PC-9 (cell line): Measurements from ENCODE around the gene DGCR2. TPM values are rescaled to one million over a fixed set of nuclear protein-coding genes. Genes with fewer than 3 reads are reported as not detected.

Experiments
- BruUV-seq: library from RNA; stranded (reverse); fragments of 400-500 nt; replicated peaks from 2 replicates; lab custom pipeline; 2021; lab: Mats Ljungman, UMichigan
- CTCF ChIA-PET: fragments of 300-600 bp; sonication (Branson Sonifier 250); formaldehyde crosslinking; loops from one replicate; lab custom pipeline; 2022; ENCODE audit warnings: antibody characterized with exemption; lab: Charles Lee
- POLR2A ChIA-PET: fragments of 300-600 bp; sonication (Branson Sonifier 250); formaldehyde crosslinking; loops from one replicate; lab custom pipeline; 2022; ENCODE audit warnings: antibody characterized with exemption; ENCODE audit not compliant: unreplicated experiment; lab: Charles Lee
- DNase-seq, 2 experiments: peaks; one replicate each; pipeline versions ENCODE4 v3.0.0 to v3.0.0-alpha.2; 2015 to 2022; ENCODE audit warnings: mixed read lengths in 1 of 2
- H2AFZ ChIP-seq: fragments of 200-600 bp; sonication (generic); 2 replicates; pipeline ENCODE4 v1.8.1; 2017; ENCODE audit warnings: antibody characterized with exemption
- H3F3A ChIP-seq: fragments of 200-600 bp; sonication (generic); 2 replicates; pipeline ENCODE4 v1.8.1; 2017; ENCODE audit warnings: antibody characterized with exemption, mild to moderate bottlenecking, low read depth; ENCODE audit not compliant: insufficient read depth
- H3K27ac ChIP-seq: fragments of 200-600 bp; sonication (generic); 2 replicates; pipeline ENCODE4 v1.6.1; 2016; ENCODE audit warnings: mixed run types
- H3K27me3 ChIP-seq: fragments of 200-600 bp; sonication (generic); 2 replicates; pipeline ENCODE4 v1.6.1; 2016; ENCODE audit warnings: low read depth, mixed run types; ENCODE audit not compliant: insufficient read depth
- H3K36me3 ChIP-seq: fragments of 200-600 bp; sonication (generic); 2 replicates; pipeline ENCODE4 v1.6.1; 2016; ENCODE audit warnings: low read depth, mixed run types
- H3K4me1 ChIP-seq: fragments of 200-600 bp; sonication (generic); replicated peaks from 2 replicates; pipeline ENCODE4 v1.6.1; 2016; ENCODE audit warnings: mixed run types; ENCODE audit not compliant: insufficient read depth
- H3K4me2 ChIP-seq: fragments of 200-600 bp; sonication (generic); 2 replicates; pipeline ENCODE4 v1.6.1; 2017; ENCODE audit warnings: mixed run types
- H3K4me3 ChIP-seq: fragments of 200-600 bp; sonication (generic); 2 replicates; pipeline ENCODE4 v1.6.1; 2016; ENCODE audit warnings: mixed run types
- H3K79me2 ChIP-seq: fragments of 200-600 bp; sonication (generic); 2 replicates; pipeline ENCODE4 v1.6.1; 2017; ENCODE audit warnings: low read depth, mixed run types
- H3K9me2 ChIP-seq: fragments of 200-600 bp; sonication (generic); 2 replicates; pipeline ENCODE4 v1.8.1; 2017; ENCODE audit warnings: mild to moderate bottlenecking; ENCODE audit not compliant: insufficient read depth
- H3K9me3 ChIP-seq: fragments of 200-600 bp; sonication (generic); 2 replicates; pipeline ENCODE4 v1.8.1; 2016; ENCODE audit warnings: low read depth; ENCODE audit not compliant: insufficient read depth
- H4K20me1 ChIP-seq: fragments of 200-600 bp; sonication (generic); 2 replicates; pipeline ENCODE4 v1.8.1; 2017; ENCODE audit not compliant: insufficient read depth
- EZH2 ChIP-seq: fragments of 200-600 bp; sonication (generic); IDR thresholded peaks from 2 replicates; pipeline ENCODE4 v1.8.0; 2017; ENCODE audit warnings: antibody characterized with exemption, low read depth
- intact Hi-C: fragments of 100-400 bp; cut with micrococcal nuclease; formaldehyde crosslinking; loops from one replicate; pipeline ENCODE4 v1.10.0; 2022; ENCODE audit not compliant: unreplicated experiment
- total RNA-seq: library from RNA; stranded (reverse); gene quantifications from 2 replicates; pipeline ENCODE4 v1.2.3, GENCODE V29; 2021
- TF ChIP-seq, protein P1 (sequence below): fragments of 200-600 bp; sonication (generic); conservative IDR thresholded peaks from 2 replicates; pipeline ENCODE4 v1.6.1; 2017; ENCODE audit warnings: mixed run types, antibody characterized with exemption, mild to moderate bottlenecking, moderate library complexity

DGCR2 gene
- total RNA-seq, 1 experiment from 2014 or later, result 37.6 TPM

DNA sequence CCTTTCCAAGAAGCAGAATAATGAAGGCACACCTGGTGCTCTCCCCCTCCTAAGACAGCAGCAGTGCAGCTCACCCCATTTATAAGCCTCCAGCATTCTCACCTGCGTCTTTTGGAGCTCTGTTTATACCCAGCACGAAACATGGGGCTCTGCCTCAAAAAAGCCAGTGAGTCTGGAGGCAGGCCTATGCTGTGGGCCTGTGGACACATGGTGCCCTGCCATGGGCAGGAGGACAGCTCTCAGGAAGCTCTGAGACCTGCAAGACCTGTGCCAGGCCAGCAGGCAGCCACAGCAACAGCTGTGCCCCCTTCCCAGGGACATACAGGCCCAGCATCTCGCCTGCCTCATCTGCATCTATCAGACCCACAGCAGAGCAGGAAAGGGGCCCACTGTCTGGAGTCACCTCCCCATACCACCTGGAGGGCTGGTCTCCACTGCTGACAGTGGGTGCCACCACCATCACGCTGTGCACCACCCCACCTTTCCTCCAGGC is 64.2 kb downstream of the DGCR2 start:
- CTCF ChIA-PET, result no interaction called here
- no peak for DNase-seq
- Histone ChIP-seq H3K27me3 (no peaks in the 10 kb centered on the region), H3F3A (no peaks in the 10 kb centered on the region), H3K79me2 (no peaks in the 10 kb centered on the region), H3K36me3 (no peaks in the 10 kb centered on the region), H3K9me3 (no peaks in the 10 kb centered on the region), H3K4me1 (no peaks in the 10 kb centered on the region), H2AFZ (no peak overlapping the region), H4K20me1 (no peaks in the 10 kb centered on the region), H3K4me3 (no peak overlapping the region), H3K27ac (no peak overlapping the region), H3K4me2 (no peak overlapping the region), H3K9me2 (no peaks in the 10 kb centered on the region)
- TF ChIP-seq, protein P1, sequence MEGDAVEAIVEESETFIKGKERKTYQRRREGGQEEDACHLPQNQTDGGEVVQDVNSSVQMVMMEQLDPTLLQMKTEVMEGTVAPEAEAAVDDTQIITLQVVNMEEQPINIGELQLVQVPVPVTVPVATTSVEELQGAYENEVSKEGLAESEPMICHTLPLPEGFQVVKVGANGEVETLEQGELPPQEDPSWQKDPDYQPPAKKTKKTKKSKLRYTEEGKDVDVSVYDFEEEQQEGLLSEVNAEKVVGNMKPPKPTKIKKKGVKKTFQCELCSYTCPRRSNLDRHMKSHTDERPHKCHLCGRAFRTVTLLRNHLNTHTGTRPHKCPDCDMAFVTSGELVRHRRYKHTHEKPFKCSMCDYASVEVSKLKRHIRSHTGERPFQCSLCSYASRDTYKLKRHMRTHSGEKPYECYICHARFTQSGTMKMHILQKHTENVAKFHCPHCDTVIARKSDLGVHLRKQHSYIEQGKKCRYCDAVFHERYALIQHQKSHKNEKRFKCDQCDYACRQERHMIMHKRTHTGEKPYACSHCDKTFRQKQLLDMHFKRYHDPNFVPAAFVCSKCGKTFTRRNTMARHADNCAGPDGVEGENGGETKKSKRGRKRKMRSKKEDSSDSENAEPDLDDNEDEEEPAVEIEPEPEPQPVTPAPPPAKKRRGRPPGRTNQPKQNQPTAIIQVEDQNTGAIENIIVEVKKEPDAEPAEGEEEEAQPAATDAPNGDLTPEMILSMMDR, result no peak
- no peak for TF ChIP-seq EZH2
- POLR2A ChIA-PET, result no interaction called here
- intact Hi-C loops, result no loop called here
- BruUV-seq, result no TSS peak

DNA sequence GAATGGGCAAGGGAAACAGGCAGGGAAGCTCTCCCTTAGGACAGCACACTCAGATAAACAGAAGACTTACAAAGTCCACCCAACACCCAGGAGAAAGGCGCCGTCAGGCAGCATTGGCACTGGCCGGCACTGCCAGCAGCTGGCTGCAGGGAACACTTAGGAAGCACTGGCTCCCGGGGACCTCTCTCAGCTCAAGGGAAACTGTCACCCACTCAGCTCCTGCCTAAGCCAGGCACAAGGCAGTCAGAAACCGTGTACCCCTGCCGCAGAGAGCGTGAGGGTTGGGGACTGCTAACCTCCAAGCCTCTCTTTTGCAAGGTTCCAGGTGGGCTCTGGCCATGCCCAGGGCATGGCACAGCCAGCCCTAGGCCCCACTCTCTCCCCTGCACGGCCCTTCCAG is 64.7 kb downstream of the DGCR2 start:
- TF ChIP-seq EZH2, result no peak
- TF ChIP-seq, protein P1, result no peak
- no peak overlapping the region for H3K27ac ChIP-seq
- no peaks in the 10 kb centered on the region for H3K4me1 ChIP-seq
- BruUV-seq, result no TSS peak
- ChIA-PET CTCF (no interaction called here), POLR2A (no interaction called here)
- H2AFZ ChIP-seq, result no peak overlapping the region
- H3K4me2 ChIP-seq, result no peak overlapping the region
- no peak overlapping the region for H3K4me3 ChIP-seq
- no peaks in the 10 kb centered on the region for H4K20me1 ChIP-seq
- H3F3A ChIP-seq, result no peaks in the 10 kb centered on the region
- no peak for DNase-seq
- no peaks in the 10 kb centered on the region for H3K79me2 ChIP-seq
- intact Hi-C loops, result no loop called here
- no peaks in the 10 kb centered on the region for H3K36me3 ChIP-seq
- H3K9me2 ChIP-seq, result no peaks in the 10 kb centered on the region
- no peaks in the 10 kb centered on the region for H3K9me3 ChIP-seq
- no peaks in the 10 kb centered on the region for H3K27me3 ChIP-seq

DNA sequence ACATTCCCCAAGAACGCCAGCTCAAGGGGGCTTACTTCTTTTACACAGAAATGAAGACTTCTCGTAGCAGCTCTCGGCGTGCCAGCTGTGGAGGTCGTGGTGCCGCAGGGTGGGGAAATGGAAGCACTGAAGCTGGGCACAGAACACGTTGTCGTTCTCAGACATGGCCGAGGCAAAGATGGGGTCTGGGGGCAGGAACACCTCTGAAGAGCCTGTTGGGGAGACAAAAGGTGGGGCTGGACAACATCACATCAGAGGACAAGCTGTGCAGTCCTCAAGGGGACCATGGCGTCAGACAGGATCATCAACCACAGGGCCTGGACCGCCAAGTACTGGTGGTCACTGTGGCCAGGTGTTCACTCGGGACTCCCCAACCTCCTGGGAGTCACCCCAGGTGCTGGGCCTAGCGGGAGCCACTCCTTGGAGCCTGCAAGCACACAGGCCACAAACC is 65.2 kb downstream of the DGCR2 start:
- no peak for DNase-seq
- Histone ChIP-seq H3K4me2 (no peak overlapping the region), H3K79me2 (no peaks in the 10 kb centered on the region), H3K4me3 (no peak overlapping the region), H3K27me3 (no peaks in the 10 kb centered on the region), H4K20me1 (no peaks in the 10 kb centered on the region), H3F3A (no peaks in the 10 kb centered on the region), H3K36me3 (no peaks in the 10 kb centered on the region), H3K9me3 (no peaks in the 10 kb centered on the region), H3K4me1 (no peaks in the 10 kb centered on the region), H3K27ac (no peak overlapping the region), H2AFZ (no peak overlapping the region), H3K9me2 (no peaks in the 10 kb centered on the region)
- no TSS peak for BruUV-seq
- TF ChIP-seq, protein P1, result no peak
- intact Hi-C loops, result no loop called here
- POLR2A ChIA-PET, result no interaction called here
- CTCF ChIA-PET, result interaction anchor here (0.7 kb wide), 1 partner anchor 335 kb away, joined by 7 read pairs; no protein-coding TSS in a partner anchor
